GM12874 (cell line): ENCODE results near the gene CHD6.

Experiments
- CTCF ChIP-seq: IDR thresholded peaks from 2 replicates; pipeline ENCODE4 v1.5.1; 2011; ENCODE audit warnings: low read depth, mild to moderate bottlenecking, control low read depth, low read length, moderate library complexity; ENCODE audit not compliant: insufficient read depth

CHD6 gene

GRCh38 chr20:41509316-41510200 lies 108.6 kb downstream of the CHD6 start:
- TF ChIP-seq CTCF, result no peak

- TF ChIP-seq CTCF, result no peak
Measured at GRCh38 chr20:41508335-41508734, 109.8 kb downstream of the CHD6 start.

GRCh38 chr20:41507851-41508250 lies 110.3 kb downstream of the CHD6 start:
- TF ChIP-seq CTCF, result no peak

GRCh38 chr20:41507436-41507835 lies 110.7 kb downstream of the CHD6 start:
- no peak for TF ChIP-seq CTCF

- TF ChIP-seq CTCF, result no peak
Measured at GRCh38 chr20:41506192-41506915, 111.8 kb downstream of the CHD6 start.

- TF ChIP-seq CTCF, result no peak
Measured at GRCh38 chr20:41505184-41505583, 113.0 kb downstream of the CHD6 start.

GRCh38 chr20:41501376-41501775 lies 116.8 kb downstream of the CHD6 start:
- TF ChIP-seq CTCF, result no peak
